Measurements from ENCODE around the gene CHRM5.
"Not testable (repeated sequence)": the region's sequence is repeated elsewhere in the genome, so short reads cannot be mapped to it uniquely, and the experiment has no call there.

The CHRM5 gene

GRCh38 chr15:34018021-34018645 lies 49.8 kb downstream of the CHRM5 start:
- Histone ChIP-seq H3K9me3 (no peaks in the 10 kb centered on the region), H3K4me1 (peaks cover 0 to 9% (median 8%) of the 10 kb centered on the region in 4 donors), H3K27me3 (no peaks in the 10 kb centered on the region), H3K27ac (no peak overlapping the region), H3K4me3 (no peak overlapping the region), H3K36me3 (no peaks in the 10 kb centered on the region)
- TF ChIP-seq CTCF (IDR thresholded peaks at IDR 0.05) = no peak
- intact Hi-C loops (cut with DNase I; ENCODE audit: low total_unique reads) = no loop called here
- no peak for DNase-seq

- intact Hi-C loops (cut with DNase I; ENCODE audit: low total_unique reads); H3K36me3 ChIP-seq; H3K9me3 ChIP-seq; H3K4me3 ChIP-seq; H3K27ac ChIP-seq; H3K4me1 ChIP-seq; DNase-seq; H3K27me3 ChIP-seq: not testable (repeated sequence)
Observed at GRCh38 chr15:34018738-34019137, 50.4 kb downstream of the CHRM5 start.

GRCh38 chr15:34019369-34019990 lies 51.2 kb downstream of the CHRM5 start:
- no peak overlapping the region for H3K27ac ChIP-seq
- DNase-seq = no peak
- peaks cover 0 to 8% (median 7%) of the 10 kb centered on the region in 4 donors for H3K4me1 ChIP-seq
- H3K27me3 ChIP-seq = no peaks in the 10 kb centered on the region
- no peak for TF ChIP-seq CTCF (IDR thresholded peaks at IDR 0.05)
- H3K9me3 ChIP-seq = no peaks in the 10 kb centered on the region
- intact Hi-C loops (cut with DNase I; ENCODE audit: low total_unique reads) = no loop called here
- H3K36me3 ChIP-seq = no peaks in the 10 kb centered on the region
- no peak overlapping the region for H3K4me3 ChIP-seq

- intact Hi-C loops (cut with DNase I; ENCODE audit: low total_unique reads) = no loop called here
- no peak overlapping the region for H3K27ac ChIP-seq
- H3K36me3 ChIP-seq = no peaks in the 10 kb centered on the region
- H3K4me3 ChIP-seq = no peak overlapping the region
- H3K27me3 ChIP-seq = no peaks in the 10 kb centered on the region
- H3K9me3 ChIP-seq = no peaks in the 10 kb centered on the region
- no peak for TF ChIP-seq CTCF (IDR thresholded peaks at IDR 0.05)
- H3K4me1 ChIP-seq = no peaks in the 10 kb centered on the region
- no peak for DNase-seq
Observed at GRCh38 chr15:34023907-34024306, 55.6 kb downstream of the CHRM5 start.

GRCh38 chr15:34025252-34025651 lies 57.0 kb downstream of the CHRM5 start:
- no peak for DNase-seq
- no peaks in the 10 kb centered on the region for H3K36me3 ChIP-seq
- no peak overlapping the region for H3K27ac ChIP-seq
- intact Hi-C loops (cut with DNase I; ENCODE audit: low total_unique reads) = no loop called here
- TF ChIP-seq CTCF (IDR thresholded peaks at IDR 0.05) = no peak
- no peaks in the 10 kb centered on the region for H3K4me1 ChIP-seq
- no peaks in the 10 kb centered on the region for H3K9me3 ChIP-seq
- no peaks in the 10 kb centered on the region for H3K27me3 ChIP-seq
- H3K4me3 ChIP-seq = no peak overlapping the region

GRCh38 chr15:34027606-34028005 lies 59.3 kb downstream of the CHRM5 start:
- Histone ChIP-seq H3K36me3 (no peaks in the 10 kb centered on the region), H3K9me3 (no peaks in the 10 kb centered on the region), H3K4me3 (no peak overlapping the region), H3K27ac (no peak overlapping the region), H3K4me1 (no peaks in the 10 kb centered on the region), H3K27me3 (no peaks in the 10 kb centered on the region)
- no peak for DNase-seq
- intact Hi-C loops (cut with DNase I; ENCODE audit: low total_unique reads) = loop anchor here (2.0 kb wide), 1 partner anchor 23 kb away; no protein-coding TSS in a partner anchor
- TF ChIP-seq CTCF (IDR thresholded peaks at IDR 0.05) = no peak

All from tibial artery (tissue), 4 donors.